ENCODE data around the gene USP46.

USP46 gene

DNA sequence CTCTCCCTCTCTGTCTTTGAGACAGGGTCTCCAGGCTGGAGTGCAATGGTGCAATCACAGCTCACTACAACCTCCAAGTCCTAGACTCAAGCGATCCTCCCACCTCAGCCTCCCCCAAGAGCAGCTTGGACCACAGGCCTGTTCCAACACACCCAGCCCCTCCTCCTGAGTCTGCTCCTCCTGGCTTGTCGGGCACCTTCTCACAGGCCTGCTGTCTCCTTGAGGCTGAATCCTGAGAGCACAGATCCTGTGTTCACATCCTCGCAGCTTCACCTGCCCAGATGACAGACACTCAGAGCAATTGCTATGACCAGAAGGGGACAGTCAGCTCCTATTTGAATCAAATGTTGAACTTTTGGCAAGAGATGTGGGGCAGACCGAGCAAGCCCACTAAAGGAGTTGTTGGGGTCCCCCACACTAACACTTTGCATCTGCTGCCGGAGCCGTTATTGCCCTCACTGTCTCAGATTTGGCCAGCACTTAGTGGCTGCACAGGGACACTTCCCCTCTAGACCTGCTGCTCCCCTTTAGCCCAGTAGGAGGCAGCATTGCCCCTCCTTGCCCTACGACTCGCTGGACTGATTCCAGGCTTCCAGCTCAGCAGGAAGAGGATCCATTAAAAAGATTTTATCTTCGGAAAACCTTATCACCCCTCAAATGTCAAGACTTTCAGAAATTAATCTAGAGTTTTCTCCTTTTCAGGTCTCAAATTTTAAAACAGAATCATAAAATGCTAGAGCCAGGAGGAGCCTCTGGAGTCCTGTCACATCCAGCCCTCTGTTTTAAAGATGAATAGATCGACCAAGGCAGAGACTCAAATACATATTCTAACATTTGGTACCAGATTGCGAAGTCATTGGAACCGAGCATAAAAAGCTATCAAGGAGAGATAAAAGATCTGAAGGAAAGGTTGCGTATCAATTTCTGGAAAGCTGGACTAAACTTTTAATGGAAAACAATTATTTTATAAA is 113.7 kb downstream of the USP46 start:
- no peaks in the 10 kb centered on the region for H3K9me3 Mint-ChIP-seq
- no peaks in the 10 kb centered on the region for H3K36me3 Mint-ChIP-seq
- H3K4me3 Mint-ChIP-seq, result no peak overlapping the region
- no peaks in the 10 kb centered on the region for H3K4me1 Mint-ChIP-seq
- H3K27ac Mint-ChIP-seq, result no peak overlapping the region
- H3K27me3 Mint-ChIP-seq, result peaks cover 3% of the 10 kb centered on the region

Data from activated naive CD4-positive, alpha-beta T cell treated with anti-CD3 and anti-CD28 coated beads, Interleukin-2, amount 50 U/mL, for 24 hours (primary cell).